ENCODE measurements around the gene DTX1. TPM values are rescaled to one million over a fixed set of nuclear protein-coding genes. Genes with fewer than 3 reads are reported as not detected.

The DTX1 gene
- polyA plus RNA-seq, 1 donor = 9.1 TPM

- H3K4me1 ChIP-seq (ENCODE audit: control insufficient read depth, insufficient read depth, low read length) = no peaks in the 10 kb centered on the region
- no CpG with 5 or more reads among the region's 43 CpGs for WGBS (ENCODE audit: insufficient coverage, low lambda C conversion rate)
- no peaks in the 10 kb centered on the region for H3K36me3 ChIP-seq (ENCODE audit: control insufficient read depth, insufficient read depth, low read length)
- no peak overlapping the region for H3K27ac ChIP-seq (ENCODE audit: low read length)
- peak in 1 of 2 donors; percentile 30 for DNase-seq
- H3K9me3 ChIP-seq (ENCODE audit: control insufficient read depth, low read depth, low read length) = no peaks in the 10 kb centered on the region
- no peak overlapping the region for H3K4me3 ChIP-seq (ENCODE audit: low read length)
- peaks cover 14% of the 10 kb centered on the region for H3K27me3 ChIP-seq (ENCODE audit: control insufficient read depth, insufficient read depth, low read length)
These were observed 47.4 kb downstream of the DTX1 start for GRCh38 chr12:113103756-113104450.

- no peak for DNase-seq
- Histone ChIP-seq H3K27ac (ENCODE audit: low read length) (no peak overlapping the region), H3K36me3 (ENCODE audit: control insufficient read depth, insufficient read depth, low read length) (no peaks in the 10 kb centered on the region), H3K4me1 (ENCODE audit: control insufficient read depth, insufficient read depth, low read length) (no peaks in the 10 kb centered on the region), H3K4me3 (ENCODE audit: low read length) (no peak overlapping the region), H3K27me3 (ENCODE audit: control insufficient read depth, insufficient read depth, low read length) (peaks cover 19% of the 10 kb centered on the region), H3K9me3 (ENCODE audit: control insufficient read depth, low read depth, low read length) (no peaks in the 10 kb centered on the region)
- no CpG with 5 or more reads among the region's 13 CpGs for WGBS (ENCODE audit: insufficient coverage, low lambda C conversion rate)
These were observed 48.5 kb downstream of the DTX1 start for GRCh38 chr12:113104953-113105510.

GRCh38 chr12:113105606-113106271 is 49.2 kb downstream of the DTX1 start:
- Histone ChIP-seq H3K27me3 (ENCODE audit: control insufficient read depth, insufficient read depth, low read length) (peaks cover 24% of the 10 kb centered on the region), H3K4me3 (ENCODE audit: low read length) (no peak overlapping the region), H3K4me1 (ENCODE audit: control insufficient read depth, insufficient read depth, low read length) (no peaks in the 10 kb centered on the region), H3K27ac (ENCODE audit: low read length) (no peak overlapping the region), H3K9me3 (ENCODE audit: control insufficient read depth, low read depth, low read length) (no peaks in the 10 kb centered on the region), H3K36me3 (ENCODE audit: control insufficient read depth, insufficient read depth, low read length) (no peaks in the 10 kb centered on the region)
- WGBS (ENCODE audit: insufficient coverage, low lambda C conversion rate) = no CpG with 5 or more reads among the region's 15 CpGs
- no peak for DNase-seq

GRCh38 chr12:113106361-113106760 is 49.8 kb downstream of the DTX1 start:
- no peak overlapping the region for H3K4me3 ChIP-seq (ENCODE audit: low read length)
- H3K9me3 ChIP-seq (ENCODE audit: control insufficient read depth, low read depth, low read length) = no peaks in the 10 kb centered on the region
- H3K4me1 ChIP-seq (ENCODE audit: control insufficient read depth, insufficient read depth, low read length) = no peaks in the 10 kb centered on the region
- peaks cover 26% of the 10 kb centered on the region for H3K27me3 ChIP-seq (ENCODE audit: control insufficient read depth, insufficient read depth, low read length)
- no peak overlapping the region for H3K27ac ChIP-seq (ENCODE audit: low read length)
- WGBS (ENCODE audit: insufficient coverage, low lambda C conversion rate) = no CpG with 5 or more reads among the region's 1 CpG
- no peaks in the 10 kb centered on the region for H3K36me3 ChIP-seq (ENCODE audit: control insufficient read depth, insufficient read depth, low read length)
- no peak for DNase-seq

GRCh38 chr12:113108308-113108707 is 51.8 kb downstream of the DTX1 start:
- no peaks in the 10 kb centered on the region for H3K9me3 ChIP-seq (ENCODE audit: control insufficient read depth, low read depth, low read length)
- no peak overlapping the region for H3K27ac ChIP-seq (ENCODE audit: low read length)
- no peak overlapping the region for H3K4me3 ChIP-seq (ENCODE audit: low read length)
- H3K4me1 ChIP-seq (ENCODE audit: control insufficient read depth, insufficient read depth, low read length) = no peaks in the 10 kb centered on the region
- no peaks in the 10 kb centered on the region for H3K36me3 ChIP-seq (ENCODE audit: control insufficient read depth, insufficient read depth, low read length)
- H3K27me3 ChIP-seq (ENCODE audit: control insufficient read depth, insufficient read depth, low read length) = peaks cover 37% of the 10 kb centered on the region
- WGBS (ENCODE audit: insufficient coverage, low lambda C conversion rate) = 100% methylated on average over 1 of the region's 4 CpGs
- DNase-seq = no peak

- Histone ChIP-seq H3K4me3 (ENCODE audit: low read length) (no peak overlapping the region), H3K27me3 (ENCODE audit: control insufficient read depth, insufficient read depth, low read length) (peaks cover 34% of the 10 kb centered on the region), H3K27ac (ENCODE audit: low read length) (no peak overlapping the region), H3K36me3 (ENCODE audit: control insufficient read depth, insufficient read depth, low read length) (no peaks in the 10 kb centered on the region), H3K9me3 (ENCODE audit: control insufficient read depth, low read depth, low read length) (no peaks in the 10 kb centered on the region), H3K4me1 (ENCODE audit: control insufficient read depth, insufficient read depth, low read length) (no peaks in the 10 kb centered on the region)
- no CpG with 5 or more reads among the region's 5 CpGs for WGBS (ENCODE audit: insufficient coverage, low lambda C conversion rate)
- no peak for DNase-seq
These were observed 52.8 kb downstream of the DTX1 start for GRCh38 chr12:113109360-113109759.

GRCh38 chr12:113109872-113110599 is 53.5 kb downstream of the DTX1 start:
- no peak overlapping the region for H3K27ac ChIP-seq (ENCODE audit: low read length)
- H3K4me3 ChIP-seq (ENCODE audit: low read length) = no peak overlapping the region
- no peak for DNase-seq
- WGBS (ENCODE audit: insufficient coverage, low lambda C conversion rate) = no CpG with 5 or more reads among the region's 7 CpGs
- no peaks in the 10 kb centered on the region for H3K4me1 ChIP-seq (ENCODE audit: control insufficient read depth, insufficient read depth, low read length)
- H3K9me3 ChIP-seq (ENCODE audit: control insufficient read depth, low read depth, low read length) = no peaks in the 10 kb centered on the region
- H3K27me3 ChIP-seq (ENCODE audit: control insufficient read depth, insufficient read depth, low read length) = peaks cover 34% of the 10 kb centered on the region
- no peaks in the 10 kb centered on the region for H3K36me3 ChIP-seq (ENCODE audit: control insufficient read depth, insufficient read depth, low read length)

- no peaks in the 10 kb centered on the region for H3K36me3 ChIP-seq (ENCODE audit: control insufficient read depth, insufficient read depth, low read length)
- WGBS (ENCODE audit: insufficient coverage, low lambda C conversion rate) = 89% methylated on average over 1 of the region's 3 CpGs
- peaks cover 31% of the 10 kb centered on the region for H3K27me3 ChIP-seq (ENCODE audit: control insufficient read depth, insufficient read depth, low read length)
- H3K9me3 ChIP-seq (ENCODE audit: control insufficient read depth, low read depth, low read length) = no peaks in the 10 kb centered on the region
- no peak overlapping the region for H3K27ac ChIP-seq (ENCODE audit: low read length)
- no peak overlapping the region for H3K4me3 ChIP-seq (ENCODE audit: low read length)
- no peak for DNase-seq
- no peaks in the 10 kb centered on the region for H3K4me1 ChIP-seq (ENCODE audit: control insufficient read depth, insufficient read depth, low read length)
These were observed 54.7 kb downstream of the DTX1 start for GRCh38 chr12:113111247-113111646.

- H3K36me3 ChIP-seq (ENCODE audit: control insufficient read depth, insufficient read depth, low read length) = no peaks in the 10 kb centered on the region
- no peak overlapping the region for H3K27ac ChIP-seq (ENCODE audit: low read length)
- no CpG with 5 or more reads among the region's 39 CpGs for WGBS (ENCODE audit: insufficient coverage, low lambda C conversion rate)
- DNase-seq = no peak
- peaks cover 28% of the 10 kb centered on the region for H3K27me3 ChIP-seq (ENCODE audit: control insufficient read depth, insufficient read depth, low read length)
- no peaks in the 10 kb centered on the region for H3K4me1 ChIP-seq (ENCODE audit: control insufficient read depth, insufficient read depth, low read length)
- H3K4me3 ChIP-seq (ENCODE audit: low read length) = no peak overlapping the region
- no peaks in the 10 kb centered on the region for H3K9me3 ChIP-seq (ENCODE audit: control insufficient read depth, low read depth, low read length)
These were observed 55.7 kb downstream of the DTX1 start for GRCh38 chr12:113112043-113112899.

- Histone ChIP-seq H3K4me3 (ENCODE audit: low read length) (no peak overlapping the region), H3K27ac (ENCODE audit: low read length) (no peak overlapping the region), H3K9me3 (ENCODE audit: control insufficient read depth, low read depth, low read length) (no peaks in the 10 kb centered on the region), H3K27me3 (ENCODE audit: control insufficient read depth, insufficient read depth, low read length) (peaks cover 27% of the 10 kb centered on the region), H3K4me1 (ENCODE audit: control insufficient read depth, insufficient read depth, low read length) (no peaks in the 10 kb centered on the region), H3K36me3 (ENCODE audit: control insufficient read depth, insufficient read depth, low read length) (no peaks in the 10 kb centered on the region)
- no peak for DNase-seq
- WGBS (ENCODE audit: insufficient coverage, low lambda C conversion rate) = no CpG with 5 or more reads among the region's 2 CpGs
These were observed 56.9 kb downstream of the DTX1 start for GRCh38 chr12:113113397-113113796.

Measured in large intestine (tissue), 3 donors.